NCI-H748 treated with DMSO at 0.1 percent for 48 hours (cell line): ENCODE data around the gene SEMA3F.
"Not testable (repeated sequence)": the region's sequence is repeated elsewhere in the genome, so short reads cannot be mapped to it uniquely, and the experiment has no call there.

Experiments
- DNase-seq: peaks from one replicate; lab custom pipeline; 2025; lab: John Stamatoyannopoulos, UW

SEMA3F gene

DNA sequence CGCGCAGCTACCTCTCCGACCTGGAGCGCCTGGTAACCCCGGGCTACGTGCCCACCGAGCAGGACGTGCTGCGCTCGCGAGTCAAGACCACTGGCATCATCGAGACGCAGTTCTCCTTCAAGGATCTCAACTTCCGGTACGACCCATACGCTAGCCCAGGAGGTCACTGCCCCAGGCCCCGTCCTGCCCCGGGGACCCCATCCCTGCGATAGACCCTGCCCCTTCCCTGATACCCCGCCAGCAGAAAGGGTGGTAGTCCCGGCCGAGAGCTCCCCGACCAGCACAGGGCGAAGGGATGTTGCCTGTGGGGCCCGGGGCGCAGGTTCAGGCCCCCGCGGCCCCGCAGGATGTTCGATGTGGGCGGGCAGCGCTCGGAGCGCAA, 38.6 kb downstream of the SEMA3F start:
- DNase-seq, result no peak

GRCh38 chr3:50194128-50194902, 39.2 kb downstream of the SEMA3F start:
- DNase-seq, result peak; percentile 21

- DNase-seq, result no peak
Observed at GRCh38 chr3:50194903-50195500, 39.9 kb downstream of the SEMA3F start.

DNA sequence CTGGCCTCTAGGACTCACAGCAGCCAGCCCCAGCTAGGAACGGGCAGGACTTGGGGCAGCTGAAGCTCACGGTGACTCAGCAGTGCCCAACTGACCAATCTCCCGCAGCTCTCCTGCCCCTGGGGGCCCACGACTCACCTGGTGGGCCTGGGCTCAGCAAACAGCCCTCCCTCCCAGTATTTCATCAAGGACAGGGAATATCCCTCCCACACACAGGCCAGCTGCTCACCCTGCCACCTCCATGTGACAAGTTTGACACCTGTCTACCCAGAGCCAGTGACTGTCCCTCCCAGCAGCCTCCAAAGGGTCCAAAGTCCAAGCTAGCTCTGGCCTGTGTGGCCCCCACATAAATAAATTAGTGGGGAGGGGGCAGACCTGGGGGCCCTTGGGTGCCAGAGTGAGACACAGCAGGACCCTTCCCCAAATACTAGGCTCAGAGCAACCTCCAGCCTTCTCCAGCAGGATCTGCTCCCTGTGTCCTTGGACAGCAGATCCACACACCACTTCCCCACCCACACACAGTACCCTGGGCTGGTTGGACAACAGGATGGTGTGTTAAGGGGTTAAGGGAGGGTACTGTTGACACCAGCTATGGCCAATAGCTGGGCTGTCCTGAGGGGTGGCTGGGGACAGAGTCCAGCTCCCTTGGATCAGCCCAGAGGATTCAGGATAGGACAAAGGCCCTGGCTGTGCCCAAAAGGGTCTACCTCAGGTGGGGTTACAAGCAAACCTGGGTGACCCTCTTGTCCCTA, 40.6 kb downstream of the SEMA3F start:
- DNase-seq, result no peak

DNA sequence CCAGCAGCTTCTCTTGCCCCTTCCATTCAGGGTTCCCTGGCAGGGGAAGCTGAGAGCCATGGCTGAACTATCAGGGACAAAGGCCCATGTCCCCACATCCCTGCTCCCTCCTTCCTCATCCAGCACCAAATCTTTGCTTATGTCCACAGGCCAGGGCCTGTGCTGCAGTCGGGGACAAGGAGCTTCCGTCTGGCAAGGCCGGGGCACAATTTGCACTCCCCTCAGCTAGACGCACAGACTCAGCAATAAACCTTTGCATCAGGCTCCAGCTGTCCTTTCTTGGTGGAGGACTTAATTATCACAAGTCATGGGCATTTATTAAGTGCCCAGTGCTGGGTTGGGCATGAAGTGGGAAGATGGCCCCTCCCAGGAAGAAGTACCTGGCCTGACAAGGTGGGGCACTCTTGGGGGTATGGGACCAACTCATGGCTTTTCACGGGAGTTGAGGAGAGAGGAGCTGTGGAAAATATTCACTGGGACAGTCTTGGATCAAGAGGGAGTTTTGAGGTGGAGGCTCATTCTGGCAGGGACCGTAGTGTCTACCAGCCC, 41.2 kb downstream of the SEMA3F start:
- DNase-seq, result no peak

GRCh38 chr3:50201573-50202315, 46.6 kb downstream of the SEMA3F start:
- no peak for DNase-seq

- no peak for DNase-seq
Observed at GRCh38 chr3:50202353-50203112, 47.4 kb downstream of the SEMA3F start.

GRCh38 chr3:50203113-50203808, 48.1 kb downstream of the SEMA3F start:
- no peak for DNase-seq

- no peak for DNase-seq
Observed at GRCh38 chr3:50203809-50204803, 49.0 kb downstream of the SEMA3F start.

GRCh38 chr3:50204804-50205412, 49.8 kb downstream of the SEMA3F start, which contains the start of gene SLC38A3:
TSS of gene SLC38A3 (plus strand) at chr3:50205271. CDS start at chr3:50214200, 8,929 bp downstream.
- no peak for DNase-seq

GRCh38 chr3:50205413-50206276, 50.5 kb downstream of the SEMA3F start:
- no peak for DNase-seq

GRCh38 chr3:50207359-50208042, 52.4 kb downstream of the SEMA3F start:
- no peak for DNase-seq

- no peak for DNase-seq
Observed at GRCh38 chr3:50208677-50209344, 53.7 kb downstream of the SEMA3F start.

- DNase-seq, result no peak
Observed at GRCh38 chr3:50210176-50210509, 55.0 kb downstream of the SEMA3F start.

DNA sequence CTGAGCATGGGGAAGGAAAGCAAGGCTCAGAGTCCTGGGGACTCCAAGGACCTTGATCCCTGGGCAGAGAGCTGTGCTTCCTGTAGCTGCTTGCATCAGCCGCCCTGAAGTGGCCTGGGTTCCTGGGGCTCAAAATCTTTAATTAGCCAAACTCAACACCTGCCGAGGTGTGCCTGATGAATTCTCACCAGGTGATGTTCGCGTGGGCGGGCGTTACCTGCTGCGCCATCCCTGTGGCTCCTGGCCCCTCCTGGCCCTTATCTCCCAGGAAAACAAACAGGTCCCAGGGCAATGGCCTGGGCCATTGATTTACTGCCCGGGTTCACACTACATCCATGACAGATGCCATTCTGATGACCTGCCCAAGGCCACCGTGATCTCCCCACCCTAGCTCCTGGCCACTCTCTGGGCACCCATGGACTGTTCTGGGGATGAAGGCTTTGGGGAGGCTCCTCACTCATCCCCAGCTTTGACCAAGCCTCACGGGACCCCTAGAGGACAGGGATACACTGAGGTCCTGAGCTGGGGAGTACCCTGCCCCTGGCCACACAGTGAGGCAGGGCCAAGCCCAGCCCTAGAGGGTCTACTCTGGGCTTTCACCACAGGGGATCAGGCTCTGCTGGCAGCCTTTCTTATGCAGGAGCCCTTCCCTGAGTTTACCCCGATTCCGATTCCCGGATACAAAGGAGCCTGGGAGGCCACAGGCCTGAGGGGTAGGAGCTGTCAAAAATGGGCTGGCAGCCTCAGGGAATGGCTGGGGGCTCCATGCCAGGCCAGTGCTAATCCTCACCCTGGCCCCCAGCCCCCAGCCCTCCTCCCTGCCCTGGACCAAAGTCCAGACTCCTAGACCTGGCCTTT, 55.6 kb downstream of the SEMA3F start:
- DNase-seq, result no peak

DNA sequence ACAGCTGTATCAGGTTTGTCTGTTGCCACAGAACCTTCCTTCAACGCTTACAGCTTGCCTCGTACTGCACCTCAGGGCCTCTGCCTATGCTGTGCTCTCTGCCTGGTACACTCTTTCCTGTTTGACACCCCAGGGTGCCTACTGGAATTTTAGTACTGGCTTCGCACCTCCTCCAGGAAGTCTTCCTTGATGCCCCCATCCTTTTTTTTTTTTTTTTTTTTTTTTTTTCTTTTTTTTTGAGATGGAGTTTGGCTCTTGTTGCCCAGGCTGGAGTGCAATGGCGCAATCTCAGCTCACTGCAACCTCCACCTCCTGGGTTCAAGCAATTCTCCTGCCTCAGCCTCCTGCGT, 56.2 kb downstream of the SEMA3F start:
- DNase-seq, result not testable (repeated sequence)
